ENCODE results near the gene COL6A2. TPM values are rescaled to one million over a fixed set of nuclear protein-coding genes. Genes with fewer than 3 reads are reported as not detected.

The COL6A2 gene
- total RNA-seq, 1 donor: 487 TPM

DNA sequence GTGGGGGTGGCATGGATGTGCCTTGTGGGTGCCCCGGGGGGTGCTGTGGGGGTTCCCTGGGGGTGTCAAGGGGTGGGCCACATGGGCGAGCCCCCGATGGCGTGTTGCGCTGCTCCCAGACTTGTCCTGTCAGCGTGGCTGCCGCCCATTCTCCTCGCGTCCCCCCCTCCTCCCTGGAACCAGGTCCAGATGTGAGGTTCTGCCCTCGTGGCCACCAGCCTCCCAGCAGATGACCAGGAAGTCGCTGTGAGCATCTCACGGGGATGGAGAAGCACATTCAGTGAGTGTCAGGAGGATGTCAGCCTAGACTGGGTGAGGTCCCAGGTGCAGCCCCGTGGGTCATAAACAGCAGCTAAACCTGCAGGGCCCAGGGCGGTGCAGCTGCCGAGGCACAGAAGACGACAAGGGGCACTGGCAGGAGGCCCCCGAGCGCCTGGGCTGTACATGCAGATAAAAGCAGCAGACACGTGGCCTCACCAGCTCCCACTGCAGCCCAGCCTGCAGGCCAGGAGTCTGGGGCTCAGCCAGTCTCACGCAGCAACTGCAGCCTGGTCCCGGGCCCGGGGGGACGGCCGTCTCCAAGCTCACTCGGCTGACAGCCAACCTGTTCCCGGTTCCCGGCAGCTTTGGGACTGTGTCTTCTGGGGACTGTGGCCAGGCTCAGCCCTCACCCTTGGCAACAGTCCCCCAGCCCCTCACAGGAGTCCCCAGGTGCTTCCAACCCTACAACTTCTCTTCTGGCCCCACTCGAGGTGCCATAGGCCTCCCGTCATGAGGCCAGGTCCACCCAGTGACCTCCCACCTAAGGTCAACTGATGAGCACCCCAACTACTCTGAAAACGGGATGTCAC, 17.5 kb upstream of the COL6A2 start:
- no peak overlapping the region for H3K4me3 ChIP-seq (ENCODE audit: low read depth, low read length)
- DNase-seq (ENCODE audit: low read depth): no peak
- TF ChIP-seq CTCF (IDR thresholded peaks at IDR 0.05; ENCODE audit: insufficient read depth, low read depth, low read length): no peak

DNA sequence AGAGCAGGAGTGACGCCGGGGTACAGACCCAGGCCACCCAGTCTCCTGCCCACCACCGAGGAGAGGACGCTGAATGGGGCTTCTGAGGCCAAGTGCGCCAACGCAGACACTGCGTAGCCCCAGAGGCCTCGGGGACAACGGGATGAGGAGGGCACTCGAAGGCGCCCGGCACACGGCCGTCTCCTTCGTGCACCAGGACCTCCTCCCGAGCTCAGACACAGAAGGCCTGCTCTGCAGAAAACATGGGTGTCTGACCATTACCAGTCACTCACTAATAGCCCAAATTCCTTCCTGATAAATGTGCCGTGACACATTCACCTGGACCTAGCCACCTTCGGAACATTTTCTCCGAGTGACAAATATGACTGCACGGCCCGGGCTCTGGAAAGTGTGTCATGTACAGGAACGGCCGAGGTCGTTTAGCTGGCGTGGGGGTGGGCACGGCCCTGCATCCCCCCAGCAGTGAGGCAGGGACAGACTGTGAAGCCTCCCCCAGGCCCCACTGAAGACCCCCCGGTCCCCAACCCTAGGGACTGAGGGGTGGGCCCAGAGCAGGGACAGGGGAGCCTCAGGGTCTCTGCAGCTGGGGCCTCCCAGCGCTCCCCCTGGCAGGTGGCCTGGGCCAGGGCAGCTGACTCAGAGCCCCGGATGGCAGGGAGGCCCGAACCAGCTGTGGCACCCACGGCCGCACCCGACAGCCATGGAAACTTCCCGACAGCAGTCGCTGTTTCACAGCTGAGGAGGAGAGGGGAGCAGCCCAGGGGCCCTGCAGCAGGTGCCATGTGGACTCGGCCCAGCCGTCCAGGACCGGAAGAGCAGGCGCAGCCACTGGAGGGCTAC, 16.7 kb upstream of the COL6A2 start:
- DNase-seq (ENCODE audit: low read depth): no peak
- H3K4me3 ChIP-seq (ENCODE audit: low read depth, low read length): no peak overlapping the region
- no peak for TF ChIP-seq CTCF (IDR thresholded peaks at IDR 0.05; ENCODE audit: insufficient read depth, low read depth, low read length)

DNA sequence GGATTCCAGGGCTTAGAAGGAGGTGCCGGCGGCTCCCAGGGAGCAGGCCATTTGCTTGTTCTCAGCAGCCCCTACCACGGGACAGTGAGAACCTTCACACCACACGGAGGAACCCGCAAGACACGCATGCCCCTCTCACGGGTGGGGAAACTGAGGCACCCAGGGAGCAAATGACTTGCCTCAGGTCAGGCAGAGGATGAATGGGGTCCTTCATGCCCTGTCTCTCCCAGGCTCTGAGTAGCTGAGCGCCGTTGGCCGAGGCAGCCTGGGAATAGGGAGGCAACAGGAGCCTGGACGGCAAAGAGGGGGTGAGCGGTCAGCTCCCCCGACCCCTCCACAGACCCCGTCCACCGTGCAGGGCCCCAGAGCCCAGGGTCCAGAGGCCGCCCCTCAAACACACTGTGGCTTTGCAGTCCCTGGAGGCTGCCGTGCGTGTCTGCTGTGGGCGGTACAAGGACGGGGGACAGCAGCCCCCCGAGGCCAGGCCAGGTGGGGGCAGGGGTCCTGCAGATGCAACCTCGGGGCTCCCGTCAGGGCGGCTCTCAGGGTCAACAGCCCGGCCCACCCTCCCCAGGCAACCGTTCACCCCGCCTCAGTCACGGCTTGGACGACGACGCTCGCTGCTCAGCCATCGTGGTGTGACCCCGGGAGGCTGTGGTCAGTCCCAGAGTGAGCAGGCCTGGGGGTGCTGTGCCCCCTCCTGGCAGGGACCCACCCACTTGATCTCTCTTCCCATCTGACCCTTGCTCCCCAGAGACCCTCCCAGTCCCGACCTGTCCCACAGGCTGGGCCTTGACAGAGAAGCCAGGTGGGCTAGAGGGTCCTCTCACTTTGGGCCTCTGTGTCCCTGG, 15.8 kb upstream of the COL6A2 start:
- TF ChIP-seq CTCF (IDR thresholded peaks at IDR 0.05; ENCODE audit: insufficient read depth, low read depth, low read length): no peak
- no peak overlapping the region for H3K4me3 ChIP-seq (ENCODE audit: low read depth, low read length)
- DNase-seq (ENCODE audit: low read depth): no peak

- no peak overlapping the region for H3K4me3 ChIP-seq (ENCODE audit: low read depth, low read length)
- no peak for DNase-seq (ENCODE audit: low read depth)
- no peak for TF ChIP-seq CTCF (IDR thresholded peaks at IDR 0.05; ENCODE audit: insufficient read depth, low read depth, low read length)
These were observed 15.3 kb upstream of the COL6A2 start for GRCh38 chr21:46082713-46082962.

GRCh38 chr21:46082963-46083790, 14.7 kb upstream of the COL6A2 start:
- no peak overlapping the region for H3K4me3 ChIP-seq (ENCODE audit: low read depth, low read length)
- DNase-seq (ENCODE audit: low read depth): peak; percentile 64
- no peak for TF ChIP-seq CTCF (IDR thresholded peaks at IDR 0.05; ENCODE audit: insufficient read depth, low read depth, low read length)
